HG02840 (cell line): ENCODE results near the gene BRD3OS.
"Not testable (repeated sequence)": the region's sequence is repeated elsewhere in the genome, so short reads cannot be mapped to it uniquely, and the experiment has no call there.

Source experiments
- ATAC-seq: cut with Tn5 transposase; IDR thresholded peaks from one replicate; pipeline ENCODE4 v1.9.1; 2021; ENCODE audit warnings: mild to moderate bottlenecking, moderate library complexity, moderate number of reproducible peaks; ENCODE audit not compliant: unreplicated experiment, low FRiP score

Gene BRD3OS

DNA sequence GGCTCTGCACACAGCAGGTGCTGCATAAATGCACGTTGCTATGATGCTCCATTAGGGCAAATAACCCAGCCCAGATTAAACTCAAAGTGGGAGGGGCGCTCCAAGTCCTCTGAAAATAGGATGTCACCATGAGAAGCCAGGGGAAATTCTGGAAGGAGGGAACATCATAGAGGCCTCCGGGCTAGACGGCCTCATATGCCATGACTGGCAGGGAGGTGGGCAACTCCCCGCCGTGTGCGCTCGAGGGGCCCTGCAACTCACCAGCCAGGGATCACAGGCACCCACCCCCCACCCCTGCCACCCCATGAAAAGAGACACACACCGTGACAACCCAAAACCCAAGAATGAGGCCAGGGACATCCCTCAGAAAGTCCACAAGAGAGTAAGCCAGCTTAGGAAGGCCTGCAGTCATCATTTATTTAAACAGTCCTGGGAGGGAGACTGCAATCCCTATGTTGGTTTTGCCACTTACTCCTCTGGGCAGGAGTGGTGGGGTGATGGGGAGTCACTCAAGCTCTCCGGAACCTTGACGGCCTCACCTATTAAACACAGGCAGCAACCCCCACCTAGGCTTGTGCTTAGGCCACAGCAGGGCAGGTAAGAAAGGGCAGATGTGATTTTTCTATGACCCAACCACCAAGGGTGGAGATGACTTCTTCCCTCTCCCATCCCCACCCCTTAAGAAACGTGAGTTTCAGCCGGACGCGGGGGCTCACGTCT is 37.2 kb upstream of the BRD3OS start:
- no peak for ATAC-seq

DNA sequence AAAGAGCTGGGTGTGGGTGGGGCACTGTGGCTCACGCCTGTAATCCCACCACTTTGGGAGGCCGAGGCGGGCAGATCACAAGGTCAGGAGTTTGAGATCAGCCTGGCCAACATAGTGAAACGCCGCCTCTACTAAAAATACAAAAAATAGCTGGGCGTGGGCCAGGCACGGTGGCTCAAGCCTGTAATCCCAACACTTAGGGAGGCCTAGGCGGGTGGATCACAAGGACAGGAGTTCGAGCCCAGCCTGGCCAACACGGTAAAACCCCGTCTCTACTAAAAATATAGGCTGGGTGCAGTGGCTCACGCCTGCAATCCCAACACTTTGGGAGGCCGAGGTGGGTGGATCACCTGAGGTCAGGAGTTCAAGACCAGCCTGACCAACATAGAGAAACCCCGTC is 36.5 kb upstream of the BRD3OS start:
- ATAC-seq = not testable (repeated sequence)

GRCh38 chr9:133989625-133990365 is 35.5 kb upstream of the BRD3OS start:
- no peak for ATAC-seq

GRCh38 chr9:133990366-133991213 is 34.7 kb upstream of the BRD3OS start:
- ATAC-seq = no peak

- ATAC-seq = peak; percentile 2
Observed at GRCh38 chr9:133991214-133991921, 33.9 kb upstream of the BRD3OS start.

GRCh38 chr9:133991964-133992779 is 33.1 kb upstream of the BRD3OS start, which contains the start of gene VAV2:
Gene VAV2 (minus strand): TSS chr9:133992324. CDS start chr9:133992278, 46 bp downstream.
- ATAC-seq = peak; percentile 46

DNA sequence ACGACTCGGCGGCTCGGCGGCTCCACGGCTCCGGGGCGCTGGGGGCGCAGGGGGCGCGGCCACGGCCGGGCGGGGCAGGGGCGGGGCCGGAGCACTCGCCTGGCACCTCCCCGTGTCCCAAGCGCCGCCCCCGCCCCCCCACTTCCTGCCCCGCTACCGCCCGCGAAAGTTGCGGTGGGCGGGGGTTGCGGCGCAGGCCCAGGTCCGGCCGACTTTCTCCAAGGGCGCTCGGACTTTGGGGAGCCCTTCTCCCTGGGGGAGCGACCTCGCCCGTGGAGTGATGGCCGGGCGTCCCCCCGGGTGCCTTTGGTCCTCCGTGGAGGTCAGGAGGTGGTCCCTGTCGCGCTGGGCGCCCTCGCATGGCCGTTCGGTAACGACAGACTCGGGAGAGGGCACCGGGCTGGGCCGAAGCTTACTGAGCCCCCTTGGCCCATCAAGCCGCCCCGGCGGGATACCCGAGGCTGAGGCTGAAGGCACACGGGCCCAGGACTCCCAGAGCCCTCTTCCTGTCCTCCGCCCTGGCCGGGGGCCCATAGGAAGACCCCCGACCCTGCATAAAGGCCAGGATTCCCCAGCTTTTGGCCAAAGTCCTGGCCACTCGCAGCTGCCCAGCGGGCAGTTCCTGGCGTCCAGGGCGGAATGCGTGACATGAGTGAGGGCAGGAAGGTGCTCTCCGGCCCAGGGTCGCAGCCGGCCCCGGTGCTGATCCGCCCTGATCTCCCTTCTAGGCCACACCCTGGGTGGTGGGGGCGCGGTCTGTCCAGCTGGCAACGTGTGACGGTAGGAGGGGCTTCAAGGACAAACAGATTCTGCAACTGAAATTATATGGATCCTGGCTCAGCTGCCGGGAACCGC is 32.3 kb upstream of the BRD3OS start:
- ATAC-seq = peak; percentile 44

DNA sequence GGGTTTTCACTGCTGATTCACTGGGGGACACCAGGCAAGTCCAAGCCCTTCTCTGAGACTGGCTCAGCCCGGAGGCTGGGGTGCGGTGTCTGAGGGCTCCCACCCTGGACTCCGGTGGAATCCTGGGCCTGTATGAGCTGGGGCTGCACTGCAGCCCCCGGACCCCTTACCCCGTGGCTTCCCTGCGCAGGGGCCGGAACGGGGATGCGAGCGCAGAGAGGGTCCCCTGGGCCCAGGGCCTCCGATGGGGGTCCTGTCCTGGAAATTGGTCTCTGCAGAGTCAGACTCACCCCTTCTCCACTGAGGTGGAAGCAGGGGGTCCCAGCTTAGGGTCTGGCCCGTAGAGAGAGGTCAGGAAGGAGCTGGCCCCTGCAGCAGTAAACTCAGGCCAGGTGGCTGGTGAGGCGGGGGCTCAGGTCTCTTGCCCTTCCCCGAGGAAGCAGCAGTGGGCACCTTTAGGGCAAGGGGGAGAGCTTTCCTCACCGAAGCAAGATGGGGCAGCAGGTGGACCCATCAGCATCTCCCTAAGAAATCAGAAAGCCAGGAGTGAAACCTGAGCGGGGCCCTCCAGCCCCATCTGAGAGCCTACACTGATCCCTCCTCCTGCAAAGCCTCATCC is 31.5 kb upstream of the BRD3OS start:
- ATAC-seq = no peak

- no peak for ATAC-seq
Observed at GRCh38 chr9:133994353-133995011, 30.8 kb upstream of the BRD3OS start.

DNA sequence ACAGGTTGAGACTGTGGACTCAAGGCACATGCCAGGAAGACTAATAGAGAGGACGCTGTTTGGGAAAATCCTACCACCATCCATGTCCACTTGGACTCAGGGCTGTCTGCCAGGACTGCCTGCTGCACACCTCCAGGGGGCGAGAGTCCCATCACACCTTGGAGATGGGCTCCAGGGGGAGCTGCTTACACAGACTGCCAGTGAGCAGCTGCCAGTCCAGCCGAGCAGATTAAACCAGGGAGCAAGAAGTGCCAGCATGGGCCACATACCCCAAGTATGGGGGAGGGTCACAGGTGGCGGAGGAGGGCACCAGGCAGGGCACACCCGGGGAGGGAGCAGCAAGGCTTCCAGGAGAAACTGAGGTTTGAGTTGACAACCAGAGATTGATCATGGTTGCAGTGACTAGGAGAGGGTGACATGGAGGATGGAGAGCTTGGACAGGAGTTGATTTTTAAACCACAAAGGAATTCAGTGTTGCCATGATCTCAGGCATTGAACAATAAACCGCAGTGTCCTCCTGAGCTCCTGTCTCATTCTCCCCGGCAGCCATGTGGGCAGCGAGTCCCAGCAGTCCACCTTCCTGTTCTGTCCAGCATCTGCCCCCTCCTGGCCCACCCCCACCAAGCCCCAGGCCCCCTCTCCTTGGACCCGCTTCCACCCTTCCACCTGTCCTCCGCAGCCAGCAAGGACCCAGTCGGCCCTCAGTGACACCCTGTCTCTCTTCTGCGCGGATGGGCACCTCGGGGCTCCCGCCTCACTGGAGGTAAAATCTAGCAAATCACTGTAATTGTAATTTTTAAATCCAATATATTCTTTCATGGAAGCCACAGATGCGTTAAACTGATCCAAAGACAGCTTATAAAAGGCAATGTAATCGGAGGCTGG is 30.0 kb upstream of the BRD3OS start:
- no peak for ATAC-seq

- ATAC-seq = no peak
Observed at GRCh38 chr9:133996531-133997520, 28.5 kb upstream of the BRD3OS start.

DNA sequence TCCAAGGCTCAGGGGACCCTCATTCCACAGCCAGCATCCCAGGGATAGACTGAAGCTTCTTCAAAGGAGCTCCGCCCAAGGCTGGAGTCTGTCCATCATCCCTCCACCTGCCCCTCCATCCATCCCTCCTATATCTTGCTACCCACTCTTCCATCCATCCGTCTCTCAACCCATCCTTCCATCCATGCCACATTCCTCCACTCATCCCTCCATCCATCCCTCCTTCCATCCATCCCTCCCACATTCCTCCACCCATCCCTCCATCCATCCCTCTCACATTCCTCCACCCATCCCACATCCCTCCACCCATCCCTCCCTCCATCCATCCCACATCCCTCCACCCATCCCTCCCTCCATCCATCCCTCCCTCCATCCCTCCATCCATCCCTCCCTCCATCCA is 27.7 kb upstream of the BRD3OS start:
- no peak for ATAC-seq

GRCh38 chr9:133998915-133999595 is 26.2 kb upstream of the BRD3OS start:
- no peak for ATAC-seq

- no peak for ATAC-seq
Observed at GRCh38 chr9:133999851-134000265, 25.4 kb upstream of the BRD3OS start.

- no peak for ATAC-seq
Observed at GRCh38 chr9:134002796-134003195, 22.5 kb upstream of the BRD3OS start.
